Panc1 (cell line): ENCODE data around the gene VSTM2L.

Source experiments
- CTCF ChIP-seq: fragments of 450-650 bp; IDR thresholded peaks from 2 replicates; pipeline ENCODE4 v1.5.1; 2017; ENCODE audit warnings: mild to moderate bottlenecking
- POLR2AphosphoS5 ChIP-seq: IDR thresholded peaks from 2 replicates; pipeline ENCODE4 v1.6.1; 2012; ENCODE audit warnings: mild to moderate bottlenecking, low read depth, low read length, moderate library complexity
- REST ChIP-seq, 2 experiments: IDR thresholded peaks; 2 replicates each; pipeline ENCODE4 v1.6.1; 2011 to 2012; ENCODE audit warnings: low read depth in 2 of 2, control low read depth in 1 of 2, low read length in 1 of 2, mild to moderate bottlenecking in 1 of 2, moderate library complexity in 1 of 2; ENCODE audit not compliant: insufficient read depth in 1 of 2
- SIN3A ChIP-seq: IDR thresholded peaks from 2 replicates; pipeline ENCODE4 v1.6.1; 2012; ENCODE audit warnings: low read depth, mild to moderate bottlenecking, low read length, moderate library complexity, borderline replicate concordance; ENCODE audit not compliant: insufficient read depth

- TF ChIP-seq CTCF = no peak
- TF ChIP-seq POLR2AphosphoS5 = no peak
- TF ChIP-seq SIN3A = no peak
- TF ChIP-seq REST (IDR thresholded peaks at IDR 0.05; ENCODE audit: insufficient read depth in 1 of 2, low read depth in 2 of 2, low read length in 1 of 2) = no peak
Observed at GRCh38 chr20:37958856-37959520, 56.1 kb downstream of the VSTM2L start.
